ENCODE results near the gene PTPRN2. TPM values are rescaled to one million over a fixed set of nuclear protein-coding genes. Genes with fewer than 3 reads are reported as not detected.
"Not testable (repeated sequence)": the region's sequence is repeated elsewhere in the genome, so short reads cannot be mapped to it uniquely, and the experiment has no call there.

PTPRN2 gene
- total and polyA plus RNA-seq, 2 of the 8 experiments (the other 6 are each of a cell fraction or from before 2014, with no cell fraction given) = 2.6 to 4.5 TPM

DNA sequence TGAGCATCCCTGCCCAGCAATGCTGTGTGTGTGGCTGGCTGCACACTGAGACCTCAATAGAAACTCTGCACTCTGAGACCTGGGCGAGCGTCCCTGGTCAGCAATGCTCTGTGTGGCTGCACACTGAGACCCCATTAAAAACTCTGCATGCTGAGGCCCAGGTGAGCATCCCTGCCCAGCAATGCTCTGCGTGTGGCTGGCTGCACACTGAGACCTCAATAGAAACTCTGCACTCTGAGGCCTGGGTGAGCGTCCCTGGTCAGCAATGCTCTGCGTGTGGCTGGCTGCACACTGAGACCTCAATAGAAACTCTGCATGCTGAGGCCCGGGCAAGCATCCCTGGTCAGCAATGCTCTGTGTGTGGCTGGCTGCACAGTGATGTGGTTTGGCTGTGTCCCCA lies 553.7 kb downstream of the PTPRN2 start:
- H3K79me2 ChIP-seq (ENCODE audit: control insufficient read depth in 1 of 2, insufficient read depth in 2 of 2, low read length in 2 of 2); H3K79me1 ChIP-seq (ENCODE audit: low read depth, low read length); H3K27ac ChIP-seq (ENCODE audit: low read depth, low read length); POLR2A ChIA-PET (ENCODE audit: partially characterized antibody); CTCF ChIA-PET (ENCODE audit: partially characterized antibody); H3K56ac ChIP-seq (replicated peaks; ENCODE audit: insufficient read length, low read depth, low read length); H3K36me3 ChIP-seq (ENCODE audit: control insufficient read depth in 2 of 4, insufficient read depth in 4 of 4, low read length in 3 of 4); H2BK5ac ChIP-seq (ENCODE audit: low read depth, low read length); H3K4ac ChIP-seq (replicated peaks; ENCODE audit: insufficient read length, low read depth, low read length); H3K9ac ChIP-seq (replicated peaks in 1 of 4; ENCODE audit: extremely low read depth in 1 of 4, low read depth in 3 of 4, low read length in 3 of 4); H3K4me1 ChIP-seq (replicated peaks in 1 of 4; ENCODE audit: control insufficient read depth in 3 of 4, insufficient read depth in 4 of 4, low read length in 3 of 4); H3K27me3 ChIP-seq (replicated peaks in 1 of 4; ENCODE audit: control insufficient read depth in 3 of 4, extremely low read depth in 1 of 4, insufficient read depth in 3 of 4, low read length in 3 of 4); H4K20me1 ChIP-seq (replicated peaks in 1 of 2; ENCODE audit: control insufficient read depth in 1 of 2, insufficient read depth in 2 of 2, low read length in 2 of 2); DNase-seq (ENCODE audit: low read depth in 1 of 2, low spot score in 2 of 2); H3K4me3 ChIP-seq (ENCODE audit: extremely low read depth in 1 of 4, insufficient read depth in 2 of 4, low read depth in 3 of 4, low read length in 4 of 4); H2BK120ac ChIP-seq (replicated peaks; ENCODE audit: low read depth, low read length); H3K14ac ChIP-seq (ENCODE audit: insufficient read length); H2BK15ac ChIP-seq (ENCODE audit: low read length); H2BK12ac ChIP-seq (ENCODE audit: low read depth, low read length); H4K91ac ChIP-seq (replicated peaks; ENCODE audit: insufficient read length, low read length); FAIRE-seq; H2AFZ ChIP-seq (ENCODE audit: low read length); H3K18ac ChIP-seq (ENCODE audit: extremely low read depth, low read length); H2AK5ac ChIP-seq (ENCODE audit: low read depth, low read length); H3K4me2 ChIP-seq (ENCODE audit: insufficient read depth in 1 of 2, low read depth in 2 of 2, low read length in 2 of 2); H3K23ac ChIP-seq (ENCODE audit: insufficient read length); H4K5ac ChIP-seq (ENCODE audit: insufficient read length, low read depth, low read length); H3K23me2 ChIP-seq (ENCODE audit: low read depth, low read length); H4K8ac ChIP-seq (ENCODE audit: extremely low read depth, insufficient read depth, low read length); H2BK20ac ChIP-seq (ENCODE audit: low read length): not testable (repeated sequence)
- H3K9me3 ChIP-seq (ENCODE audit: insufficient read depth in 2 of 2, low read depth in 1 of 2, low read length in 1 of 2) = peaks cover 20% of the 10 kb centered on the region in 2 experiments
- 87% methylated on average over 5 of the region's 6 CpGs; no CpG with 5 or more reads in 1 of the 2 experiments for WGBS, 2 experiments (ENCODE audit: extremely low coverage in 1 of 2, insufficient coverage in 1 of 2, insufficient read length in 1 of 2, insufficient replicate concordance in 2 of 2, low coverage in 1 of 2, low lambda C conversion rate in 2 of 2, missing lambda C conversion rate in 1 of 2)

Data from H1 (cell line).